ENCODE data around the gene P3H1. TPM values are rescaled to one million over a fixed set of nuclear protein-coding genes. Genes with fewer than 3 reads are reported as not detected.

The P3H1 gene
- total RNA-seq, 1 experiment from 2014 or later = 28.3 TPM

DNA sequence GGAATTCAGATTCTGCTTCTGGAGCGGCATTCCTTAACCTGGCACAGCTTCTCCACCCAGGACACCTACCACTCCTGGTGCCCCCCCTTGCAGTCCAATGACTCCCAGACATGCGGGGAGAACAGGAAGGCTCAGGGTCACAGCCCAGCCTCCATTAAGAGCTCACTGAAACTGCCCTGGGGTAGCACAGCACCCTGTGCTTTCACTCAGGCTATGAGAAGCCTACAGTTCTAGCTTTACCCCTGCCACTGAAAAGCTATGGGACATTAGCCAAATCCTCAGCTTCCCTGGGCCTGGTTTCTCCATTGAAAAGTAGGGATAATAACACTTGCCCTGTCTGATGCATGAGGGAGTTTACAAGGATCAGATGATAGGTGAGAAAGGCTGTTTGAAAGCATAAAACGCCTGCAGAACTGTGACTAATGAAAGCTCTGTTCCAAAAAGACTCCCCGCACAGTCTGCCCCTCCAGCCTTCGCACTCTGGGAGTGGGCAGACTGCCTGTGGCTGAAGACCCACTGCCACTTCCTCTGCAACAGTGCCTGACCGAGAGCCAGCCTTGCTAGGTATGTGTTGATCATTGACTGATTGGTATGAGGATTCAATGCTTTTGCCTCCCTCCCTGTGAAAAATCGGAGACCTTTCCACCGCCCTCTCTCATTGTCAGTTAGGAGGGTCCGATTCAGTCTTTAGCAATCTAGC is 24.1 kb downstream of the P3H1 start:
- no peak overlapping the region for H3K27ac ChIP-seq (ENCODE audit: low read length)
- H3K4me3 ChIP-seq (ENCODE audit: low read length) = no peak overlapping the region
- DNase-seq (no peak), ATAC-seq (no peak)
- no peak for TF ChIP-seq EZH2phosphoT487 (IDR thresholded peaks at IDR 0.05; ENCODE audit: borderline replicate concordance, low read length)
- no peak for TF ChIP-seq EZH2 (IDR thresholded peaks at IDR 0.05; ENCODE audit: low read length, unreplicated experiment)
- TF ChIP-seq, protein P1, sequence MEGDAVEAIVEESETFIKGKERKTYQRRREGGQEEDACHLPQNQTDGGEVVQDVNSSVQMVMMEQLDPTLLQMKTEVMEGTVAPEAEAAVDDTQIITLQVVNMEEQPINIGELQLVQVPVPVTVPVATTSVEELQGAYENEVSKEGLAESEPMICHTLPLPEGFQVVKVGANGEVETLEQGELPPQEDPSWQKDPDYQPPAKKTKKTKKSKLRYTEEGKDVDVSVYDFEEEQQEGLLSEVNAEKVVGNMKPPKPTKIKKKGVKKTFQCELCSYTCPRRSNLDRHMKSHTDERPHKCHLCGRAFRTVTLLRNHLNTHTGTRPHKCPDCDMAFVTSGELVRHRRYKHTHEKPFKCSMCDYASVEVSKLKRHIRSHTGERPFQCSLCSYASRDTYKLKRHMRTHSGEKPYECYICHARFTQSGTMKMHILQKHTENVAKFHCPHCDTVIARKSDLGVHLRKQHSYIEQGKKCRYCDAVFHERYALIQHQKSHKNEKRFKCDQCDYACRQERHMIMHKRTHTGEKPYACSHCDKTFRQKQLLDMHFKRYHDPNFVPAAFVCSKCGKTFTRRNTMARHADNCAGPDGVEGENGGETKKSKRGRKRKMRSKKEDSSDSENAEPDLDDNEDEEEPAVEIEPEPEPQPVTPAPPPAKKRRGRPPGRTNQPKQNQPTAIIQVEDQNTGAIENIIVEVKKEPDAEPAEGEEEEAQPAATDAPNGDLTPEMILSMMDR (conservative IDR thresholded peaks at IDR 0.05; ENCODE audit: low read depth, low read length) = no peak
- no peaks in the 10 kb centered on the region for H3K9me2 ChIP-seq (replicated peaks; ENCODE audit: low read length)
- no peak overlapping the region for H3K4me2 ChIP-seq (ENCODE audit: low read length)
- intact Hi-C loops (cut with micrococcal nuclease) = no loop called here
- no peak overlapping the region for H3K9ac ChIP-seq (ENCODE audit: low read length)
- H2AFZ ChIP-seq (ENCODE audit: low read length) = no peak overlapping the region
- BruUV-seq (replicated peaks) = no TSS peak
- H3K9me3 ChIP-seq (ENCODE audit: low read length) = no peaks in the 10 kb centered on the region
- no peaks in the 10 kb centered on the region for H3F3A ChIP-seq (ENCODE audit: low read length, unreplicated experiment)
- no peaks in the 10 kb centered on the region for H3K27me3 ChIP-seq (ENCODE audit: low read length)
- H3K4me1 ChIP-seq (ENCODE audit: insufficient read depth, low read length) = no peaks in the 10 kb centered on the region
- POLR2A ChIA-PET (ENCODE audit: unreplicated experiment) = no interaction called here
- H4K20me1 ChIP-seq (ENCODE audit: low read length) = no peaks in the 10 kb centered on the region
- H3K79me2 ChIP-seq (ENCODE audit: low read length) = no peaks in the 10 kb centered on the region
- H3K36me3 ChIP-seq (ENCODE audit: low read depth, low read length) = no peaks in the 10 kb centered on the region
- CTCF ChIA-PET = no interaction called here

DNA sequence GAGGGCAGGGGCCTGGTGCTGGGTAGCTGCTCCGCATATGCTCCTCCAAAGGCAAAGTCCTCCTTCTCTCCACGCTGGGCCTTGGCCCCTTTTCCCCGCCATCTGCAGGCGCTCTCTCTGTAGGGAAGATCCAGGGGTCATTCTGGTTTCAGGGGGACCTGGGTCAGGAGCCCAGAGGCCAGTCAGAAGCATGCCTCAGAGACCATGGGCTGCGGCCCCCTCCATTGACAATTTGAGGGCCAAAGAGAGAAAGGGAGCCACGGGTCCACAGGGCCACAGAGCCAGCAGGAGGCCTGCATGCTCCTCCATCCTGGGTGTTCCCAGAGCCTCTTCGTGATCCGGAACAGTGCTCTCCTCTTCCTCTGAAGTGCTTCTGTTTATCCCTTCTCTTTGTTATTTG is 24.7 kb downstream of the P3H1 start:
- Histone ChIP-seq H3K4me2 (ENCODE audit: low read length) (no peak overlapping the region), H3K9me3 (ENCODE audit: low read length) (no peaks in the 10 kb centered on the region), H3K27ac (ENCODE audit: low read length) (no peak overlapping the region), H3K27me3 (ENCODE audit: low read length) (no peaks in the 10 kb centered on the region), H3K36me3 (ENCODE audit: low read depth, low read length) (no peaks in the 10 kb centered on the region), H3F3A (ENCODE audit: low read length, unreplicated experiment) (no peaks in the 10 kb centered on the region), H2AFZ (ENCODE audit: low read length) (no peak overlapping the region), H3K79me2 (ENCODE audit: low read length) (no peaks in the 10 kb centered on the region), H3K4me1 (ENCODE audit: insufficient read depth, low read length) (no peaks in the 10 kb centered on the region), H4K20me1 (ENCODE audit: low read length) (no peaks in the 10 kb centered on the region), H3K4me3 (ENCODE audit: low read length) (no peak overlapping the region), H3K9ac (ENCODE audit: low read length) (no peak overlapping the region), H3K9me2 (replicated peaks; ENCODE audit: low read length) (no peaks in the 10 kb centered on the region)
- ChIA-PET POLR2A (ENCODE audit: unreplicated experiment) (no interaction called here), CTCF (no interaction called here)
- TF ChIP-seq, protein P1 (conservative IDR thresholded peaks at IDR 0.05; ENCODE audit: low read depth, low read length) = no peak
- TF ChIP-seq EZH2phosphoT487 (IDR thresholded peaks at IDR 0.05; ENCODE audit: borderline replicate concordance, low read length) (no peak), EZH2 (IDR thresholded peaks at IDR 0.05; ENCODE audit: low read length, unreplicated experiment) (no peak)
- ATAC-seq (no peak), DNase-seq (no peak)
- BruUV-seq (replicated peaks) = no TSS peak
- intact Hi-C loops (cut with micrococcal nuclease) = no loop called here

DNA sequence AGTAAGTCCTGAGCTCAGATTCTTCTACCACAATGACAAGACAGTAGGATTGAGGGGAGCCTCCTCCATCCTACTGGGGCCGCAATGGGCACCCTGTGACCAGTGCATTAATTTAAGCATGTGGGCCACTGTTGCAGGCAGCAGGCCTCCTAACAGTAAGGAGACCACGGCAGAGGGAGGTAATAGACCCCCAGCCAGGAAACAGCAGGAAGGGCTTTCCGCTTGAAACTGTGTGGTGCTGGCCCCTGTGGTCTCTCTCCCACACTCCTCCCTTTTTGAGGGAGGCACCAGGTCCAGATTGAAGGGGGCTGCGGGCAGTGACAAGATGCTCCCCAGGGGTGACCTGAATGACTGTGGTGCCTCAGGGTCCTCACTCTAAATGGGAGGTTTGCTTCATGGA is 25.1 kb downstream of the P3H1 start:
- BruUV-seq (replicated peaks) = no TSS peak
- ATAC-seq = no peak
- Histone ChIP-seq H2AFZ (ENCODE audit: low read length) (no peak overlapping the region), H3K9me3 (ENCODE audit: low read length) (no peaks in the 10 kb centered on the region), H3F3A (ENCODE audit: low read length, unreplicated experiment) (no peaks in the 10 kb centered on the region), H3K9me2 (replicated peaks; ENCODE audit: low read length) (no peaks in the 10 kb centered on the region), H3K27ac (ENCODE audit: low read length) (no peak overlapping the region), H3K36me3 (ENCODE audit: low read depth, low read length) (no peaks in the 10 kb centered on the region), H3K27me3 (ENCODE audit: low read length) (no peaks in the 10 kb centered on the region), H3K4me1 (ENCODE audit: insufficient read depth, low read length) (no peaks in the 10 kb centered on the region), H3K9ac (ENCODE audit: low read length) (no peak overlapping the region), H4K20me1 (ENCODE audit: low read length) (no peaks in the 10 kb centered on the region), H3K4me2 (ENCODE audit: low read length) (no peak overlapping the region), H3K4me3 (ENCODE audit: low read length) (no peak overlapping the region), H3K79me2 (ENCODE audit: low read length) (no peaks in the 10 kb centered on the region)
- no peak for TF ChIP-seq EZH2 (IDR thresholded peaks at IDR 0.05; ENCODE audit: low read length, unreplicated experiment)
- TF ChIP-seq, protein P1 (conservative IDR thresholded peaks at IDR 0.05; ENCODE audit: low read depth, low read length) = no peak
- no peak for TF ChIP-seq EZH2phosphoT487 (IDR thresholded peaks at IDR 0.05; ENCODE audit: borderline replicate concordance, low read length)
- POLR2A ChIA-PET (ENCODE audit: unreplicated experiment) = no interaction called here
- CTCF ChIA-PET = no interaction called here
- no peak for DNase-seq
- intact Hi-C loops (cut with micrococcal nuclease) = no loop called here
